Heart left ventricle (tissue), 16 donors: ENCODE results near the gene ZNF554. TPM values are rescaled to one million over a fixed set of nuclear protein-coding genes. Genes with fewer than 3 reads are reported as not detected.
A peak's percentile ranks its signal among the peaks of the same experiment; 100 is the strongest.

Source experiments
- ATAC-seq, 4 donors: fragments of 200-7000 bp; cut with Tn5 transposase; one replicate each; pipeline ENCODE4 v1.9.1; 2020 to 2022; ENCODE audit warnings: moderate library complexity in 4 of 4, mild to moderate bottlenecking in 3 of 4, moderate number of reproducible peaks in 1 of 4
- DNase-seq, 5 donors: peaks; one replicate each; pipeline ENCODE4 v3.0.0-alpha.2; 2020
- H3K27ac ChIP-seq, 12 donors: fragments of 200-600 bp; sonication (generic) in 4 of 12; one replicate each; pipeline versions ENCODE4 v1.5.0 to v1.8.0; 2016 to 2022; ENCODE audit warnings: mild to moderate bottlenecking in 2 of 12
- H3K27me3 ChIP-seq, 9 donors: fragments of 200-600 bp; sonication (generic) in 2 of 9; one replicate each; pipeline versions ENCODE4 v1.5.1 to v1.8.0; 2016 to 2022; ENCODE audit warnings: mild to moderate bottlenecking in 3 of 9
- H3K36me3 ChIP-seq, 9 donors: fragments of 200-600 bp; sonication (generic) in 2 of 9; one replicate each; pipeline versions ENCODE4 v1.5.0 to v1.8.0; 2018 to 2022; ENCODE audit warnings: mild to moderate bottlenecking in 2 of 9
- H3K4me1 ChIP-seq, 12 donors: fragments of 200-600 bp; sonication (generic) in 4 of 12; one replicate each; pipeline versions ENCODE4 v1.5.0 to v1.8.0; 2016 to 2022; ENCODE audit warnings: mild to moderate bottlenecking in 3 of 12
- H3K4me3 ChIP-seq, 12 donors: fragments of 200-600 bp; sonication (generic) in 4 of 12; one replicate each; pipeline versions ENCODE4 v1.5.0 to v1.8.0; 2017 to 2022; ENCODE audit warnings: mild to moderate bottlenecking in 9 of 12, moderate library complexity in 4 of 12
- H3K9me3 ChIP-seq, 12 donors: fragments of 200-600 bp; sonication (generic) in 4 of 12; one replicate each; pipeline versions ENCODE4 v1.5.0 to v1.8.0; 2016 to 2022; ENCODE audit warnings: mild to moderate bottlenecking in 1 of 12
- POLR2A ChIP-seq, 2 donors: fragments of 450-650 bp; IDR thresholded peaks; one replicate each; pipeline ENCODE4 v1.6.1; 2017; ENCODE audit warnings: antibody characterized with exemption in 2 of 2, mild to moderate bottlenecking in 2 of 2, moderate library complexity in 2 of 2
- WGBS, 4 donors: extraction: QIAGEN DNeasy Blood & Tissue Kit in 2 of 4; methylation state at CpG; one replicate each; pipeline versions ENCODE4 v1.1.5 to v1.1.7; 2013 to 2018; 5-methylcytosine and 5-hydroxymethylcytosine counted together
- intact Hi-C, 10 donors: fragments of 100-400 bp; cut with DNase I; formaldehyde crosslinking; loops; one replicate each; pipeline versions ENCODE4 v1.11.1 to v1.14.2; 2022
- long read RNA-seq, 3 donors: library from polyadenylated mRNA; unstranded; transcript quantifications; one replicate each; pipeline ENCODE4 v2.0.0, GENCODE V29; 2020 to 2021
- polyA plus RNA-seq, 2 donors: library from polyadenylated mRNA; stranded (reverse); fragments of 200-250 nt; gene quantifications; one replicate each; pipeline ENCODE4 v1.2.3, GENCODE V29; 2013
- total RNA-seq, 9 donors: library from RNA; depleted of rRNA in 2 of 9; stranded (reverse); fragments of >200 nt in 2 of 9; fragmentation: NEBNext Ultra II Directional in 3 of 9; extraction: Animal tissue kit (Norgen Biotek cat#: 25700) in 3 of 9; gene quantifications; one replicate each; pipeline versions ENCODE4 v1.1.0 to v1.2.4, GENCODE V29; 2016 to 2023
- TF ChIP-seq, protein P1 (sequence below), 12 donors: fragments of 200-600 bp; sonication (generic) in 4 of 12; IDR thresholded peaks; one replicate each; pipeline versions ENCODE4 v1.5.0 to v1.8.0; 2018 to 2022; ENCODE audit warnings: antibody characterized with exemption in 12 of 12, mild to moderate bottlenecking in 5 of 12
- donor health status: ischemic (EF 13 %, LVEDD 7.1; RV severe dilation, severe dysfunction).
- donor health status: healthy with polysubstance abuse.
- donor health status: DM: no; HTN: yes; CAD: no.
- donor health status: DM: no; HTN: no; CAD: no.
- donor health status: ischemic (EF 25% LVEDD 6.9; RV normal size, moderate dysfunction).
- donor health status: ischemic (EF 25% LVEDD 5.7; RV mildly dilated, moderate dysfunction).
- donor health status: healthy.
- donor health status: DM: yes; HTN: yes; CAD: no.
- donor health status: ischemic (EF 35%, LVEDD 5.7; RV mildly dilated, moderate dysfunction).
- donor health status: nonischemic (EF 11% LVEDD 7.7; RV severe dilation, severe dysfunction).
- donor health status: DM: yes; HTN: yes; CAD: no.
- donor health status: PGD.
- donor health status: ischemic (EF 29% LVEDD 5.4; RV normal size, mild dysfunction).
- donor health status: nonischemic (EF 23%, LVEDD 6.1; RV moderate dilation, normal function).

The ZNF554 gene
- 1 to 10 TPM; 2.7 to 6.1 (median 4.6) TPM for total RNA-seq
- 1 to 10 TPM; 1.4 to 4.3 TPM for polyA plus RNA-seq
- long read RNA-seq, donor 1, transcript ZNF554-201 (5 exons, 2,736 nt) = major isoform, 7 of 21 reads
- long read RNA-seq, donor 1, partial matches to known transcripts = 1 of 21 reads
- long read RNA-seq, donor 1, other reads (novel, unspliced or antisense) = 10 of 21 reads
- long read RNA-seq, donor 2, partial matches to known transcripts = 0 of 12 reads
- long read RNA-seq, donor 2, other reads (novel, unspliced or antisense) = 6 of 12 reads
- long read RNA-seq, donor 3, transcript ZNF554-201 (5 exons, 2,736 nt) = major isoform, 7 of 8 reads
- long read RNA-seq, donor 3, partial matches to known transcripts = 1 of 8 reads
- long read RNA-seq, donor 3, other reads (novel, unspliced or antisense) = 0 of 8 reads

DNA sequence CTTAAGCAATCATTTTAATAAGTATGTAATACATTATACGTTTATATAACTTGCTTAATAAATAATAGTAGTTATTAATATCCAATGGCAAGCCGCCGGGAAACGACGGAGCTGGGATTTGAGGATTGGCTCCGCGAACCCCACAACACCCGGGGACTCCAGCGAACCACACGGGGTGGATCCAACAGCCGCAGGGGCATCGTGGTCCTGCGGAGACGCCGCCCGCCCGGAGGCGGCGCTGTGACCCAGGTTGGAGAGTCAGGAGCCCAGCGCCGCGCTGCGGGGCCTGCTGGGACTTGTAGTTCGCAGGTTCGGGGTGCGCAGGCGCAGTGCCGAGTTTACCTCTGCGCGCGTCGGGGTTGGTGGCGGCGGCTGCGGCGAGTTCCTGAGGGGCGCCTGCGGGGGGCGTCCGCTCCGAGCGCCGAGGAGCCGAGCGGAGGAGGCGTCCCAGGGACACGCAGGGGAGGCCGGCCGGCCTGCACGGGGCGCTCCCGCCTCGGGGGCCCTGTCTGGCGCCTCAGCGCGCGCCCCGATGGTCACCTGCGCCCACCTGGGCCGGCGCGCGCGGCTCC lies at the start of gene ZNF554:
Gene ZNF554 (plus strand): TSS at position 329 of the 572 bp plus-strand sequence. CDS start 204 bp downstream, at position 533.
- H3K27me3 ChIP-seq = no peaks in the 10 kb centered on the region
- intact Hi-C loops = loop anchor here in 2 of 10 donors (1.0 to 5.0 kb wide), 2 partner anchors 34 to 53 kb away; partner anchors contain the start of gene THOP1 (in 2 of the 2)
- peaks cover 0 to 11% (median 5%) of the 10 kb centered on the region in 12 donors for H3K4me1 ChIP-seq
- H3K4me3 ChIP-seq = peak within 1 kb of the TSS; percentile 59 to 97 (median 84)
- WGBS, 4 donors = 0 to 2% (median 0%) methylated on average over 25 to 64 of the region's 64 CpGs
- ATAC-seq (peak; percentile 87 to 98 (median 96)), DNase-seq (peak; percentile 96 to 100 (median 98))
- H3K36me3 ChIP-seq = peaks cover 0 to 9% (median 0%) of the 10 kb centered on the region in 9 donors
- TF ChIP-seq, protein P1, sequence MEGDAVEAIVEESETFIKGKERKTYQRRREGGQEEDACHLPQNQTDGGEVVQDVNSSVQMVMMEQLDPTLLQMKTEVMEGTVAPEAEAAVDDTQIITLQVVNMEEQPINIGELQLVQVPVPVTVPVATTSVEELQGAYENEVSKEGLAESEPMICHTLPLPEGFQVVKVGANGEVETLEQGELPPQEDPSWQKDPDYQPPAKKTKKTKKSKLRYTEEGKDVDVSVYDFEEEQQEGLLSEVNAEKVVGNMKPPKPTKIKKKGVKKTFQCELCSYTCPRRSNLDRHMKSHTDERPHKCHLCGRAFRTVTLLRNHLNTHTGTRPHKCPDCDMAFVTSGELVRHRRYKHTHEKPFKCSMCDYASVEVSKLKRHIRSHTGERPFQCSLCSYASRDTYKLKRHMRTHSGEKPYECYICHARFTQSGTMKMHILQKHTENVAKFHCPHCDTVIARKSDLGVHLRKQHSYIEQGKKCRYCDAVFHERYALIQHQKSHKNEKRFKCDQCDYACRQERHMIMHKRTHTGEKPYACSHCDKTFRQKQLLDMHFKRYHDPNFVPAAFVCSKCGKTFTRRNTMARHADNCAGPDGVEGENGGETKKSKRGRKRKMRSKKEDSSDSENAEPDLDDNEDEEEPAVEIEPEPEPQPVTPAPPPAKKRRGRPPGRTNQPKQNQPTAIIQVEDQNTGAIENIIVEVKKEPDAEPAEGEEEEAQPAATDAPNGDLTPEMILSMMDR (IDR thresholded peaks at IDR 0.05) = peak; percentile 90 to 99 (median 97)
- peak in 1 of 2 donors; percentile 73 for TF ChIP-seq POLR2A (IDR thresholded peaks at IDR 0.05)
- H3K27ac ChIP-seq = peak within 1 kb of the TSS in 11 of 12 donors; percentile 17 to 84 (median 61)
- H3K9me3 ChIP-seq = no peaks in the 10 kb centered on the region

DNA sequence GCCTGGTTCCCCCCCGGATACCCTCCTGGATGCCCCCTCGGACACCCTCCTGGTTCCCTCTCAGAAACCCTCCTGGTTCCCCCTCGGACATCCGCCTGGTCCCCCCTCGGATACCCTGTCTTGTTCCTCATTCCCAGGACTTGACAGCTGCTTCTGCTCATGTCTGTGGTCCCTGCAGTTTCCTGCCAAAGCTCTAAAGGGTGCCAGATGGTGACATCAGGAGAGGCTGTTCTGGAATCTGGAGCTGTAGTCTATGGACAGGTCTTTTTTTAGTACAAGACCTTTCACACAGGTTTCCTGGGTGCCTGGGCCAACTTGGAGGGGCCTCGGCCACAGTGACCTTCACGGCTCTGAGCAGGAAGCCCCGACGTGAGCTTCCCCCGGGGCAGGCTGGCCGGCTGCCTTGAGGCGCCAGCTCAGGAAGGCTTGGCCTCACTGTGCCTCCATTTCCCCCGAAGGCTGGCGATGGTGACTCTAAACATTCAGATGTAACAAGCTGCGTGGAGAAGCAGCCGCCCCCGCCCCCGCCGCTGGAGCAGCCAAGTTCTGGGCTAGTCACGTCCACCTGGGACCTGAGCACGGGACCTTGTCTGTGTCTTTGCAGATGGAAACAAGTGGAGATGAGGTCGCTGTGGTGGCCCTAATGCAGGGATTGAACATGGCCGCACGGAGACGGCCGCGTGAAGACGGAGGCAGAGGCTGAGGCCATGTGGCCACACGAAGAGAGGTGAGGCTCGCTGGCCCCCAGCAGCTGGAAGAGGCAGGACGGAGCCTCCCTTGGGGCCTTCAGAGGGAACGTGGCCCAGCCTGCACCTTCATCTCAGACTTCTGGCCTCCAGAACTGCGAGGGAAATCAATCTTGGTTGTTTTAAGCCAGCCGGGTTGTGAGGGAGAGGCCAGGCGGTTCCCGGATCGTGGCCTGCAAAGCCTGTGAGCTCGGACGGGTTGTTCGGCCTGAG lies 49.3 kb upstream of the ZNF554 start:
- WGBS, 4 donors = 43 to 66% (median 49%) methylated on average over 27 to 40 of the region's 40 CpGs
- Histone ChIP-seq H3K36me3 (peaks cover 0 to 36% (median 34%) of the 10 kb centered on the region in 9 donors), H3K27ac (peak overlapping the region; percentile 45 to 94 (median 86)), H3K9me3 (no peaks in the 10 kb centered on the region), H3K4me3 (peak overlapping the region in 2 of 12 donors; percentile 13 to 15), H3K27me3 (no peaks in the 10 kb centered on the region), H3K4me1 (peaks cover 12 to 57% (median 49%) of the 10 kb centered on the region in 12 donors)
- no peak for TF ChIP-seq POLR2A (IDR thresholded peaks at IDR 0.05)
- TF ChIP-seq, protein P1 (IDR thresholded peaks at IDR 0.05) = no peak
- DNase-seq (peak in 4 of 5 donors; percentile 78 to 90 (median 81)), ATAC-seq (peak; percentile 79 to 88 (median 82))
- intact Hi-C loops = no loop called here

DNA sequence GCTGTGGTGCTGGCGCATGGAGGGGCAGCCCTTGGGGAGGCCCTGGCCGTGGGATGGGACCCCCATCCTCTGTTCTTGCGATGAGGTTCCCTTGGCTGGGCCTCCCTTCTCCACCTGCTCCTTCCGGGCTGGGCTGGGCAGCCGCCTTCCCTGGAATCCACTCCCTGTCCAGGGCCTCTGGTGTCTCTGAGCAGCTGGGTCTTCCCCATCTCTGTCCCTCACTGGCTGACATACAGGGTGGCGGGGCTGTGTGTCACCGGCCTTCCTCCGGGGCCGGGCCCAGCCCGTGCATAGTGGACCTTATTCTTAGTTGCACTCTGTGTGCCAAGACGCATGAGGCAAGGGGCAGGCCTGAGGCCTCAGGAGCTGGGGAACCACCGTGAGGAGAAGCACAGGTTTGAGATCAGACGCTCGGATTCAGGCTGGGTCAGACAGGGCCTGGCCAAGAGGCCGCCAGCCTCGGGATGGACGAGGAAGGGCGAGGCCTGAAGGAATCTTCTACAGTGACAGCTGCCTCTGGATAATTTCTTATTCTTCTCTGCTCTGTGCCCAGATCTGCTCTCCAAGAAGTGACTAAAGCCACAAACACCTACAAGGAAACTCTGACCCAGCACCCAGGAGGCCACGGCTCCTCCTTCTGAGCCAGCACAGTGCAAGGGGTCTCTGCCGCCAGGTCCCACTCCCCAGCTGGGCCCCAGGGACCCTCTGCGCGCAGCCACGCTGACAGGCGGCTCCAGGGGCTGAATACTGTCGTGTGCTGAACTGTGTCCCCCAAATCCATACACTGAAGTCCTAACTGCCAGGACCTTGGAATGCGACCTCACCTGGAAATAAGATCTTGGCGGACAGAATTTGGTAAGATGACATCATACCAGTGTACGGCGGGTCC lies 47.6 kb upstream of the ZNF554 start:
- DNase-seq = peak in 1 of 5 donors; percentile 70
- H3K4me1 ChIP-seq = peaks cover 12 to 70% (median 61%) of the 10 kb centered on the region in 12 donors

More for the DNA sequence above, 47.6 kb upstream of the ZNF554 start:
- intact Hi-C loops = no loop called here
- H3K27ac ChIP-seq = peak overlapping the region; percentile 24 to 94 (median 86)
- no peak overlapping the region for H3K4me3 ChIP-seq
- TF ChIP-seq, protein P1 (IDR thresholded peaks at IDR 0.05) = no peak
- no peak for TF ChIP-seq POLR2A (IDR thresholded peaks at IDR 0.05)
- H3K36me3 ChIP-seq = peaks cover 0 to 19% (median 17%) of the 10 kb centered on the region in 9 donors
- no peaks in the 10 kb centered on the region for H3K27me3 ChIP-seq
- no peaks in the 10 kb centered on the region for H3K9me3 ChIP-seq
- 61 to 71% (median 66%) methylated on average over 21 to 29 of the region's 29 CpGs for WGBS, 4 donors
- peak in 3 of 4 donors; percentile 14 to 49 (median 40) for ATAC-seq
